HEK293 (cell line): ENCODE measurements around the gene DLX6.

Experiments
- AEBP2 ChIP-seq: fragments of 450-650 bp; formaldehyde crosslinking; IDR thresholded peaks from 2 replicates; pipeline ENCODE4 v1.5.1; 2016; ENCODE audit warnings: missing biosample characterization, missing genetic modification characterization, borderline replicate concordance
- CTCF ChIP-seq: fragments of 450-650 bp; formaldehyde crosslinking; IDR thresholded peaks from 2 replicates; pipeline ENCODE4 v1.5.1; 2016; ENCODE audit warnings: missing biosample characterization, missing genetic modification characterization
- ZNF140 ChIP-seq: fragments of 450-650 bp; formaldehyde crosslinking; IDR thresholded peaks from 2 replicates; pipeline ENCODE4 v1.5.1; 2016; ENCODE audit warnings: missing biosample characterization, missing genetic modification characterization
- ZNF19 ChIP-seq: fragments of 450-650 bp; formaldehyde crosslinking; IDR thresholded peaks from 2 replicates; pipeline ENCODE4; 2016; ENCODE audit warnings: missing biosample characterization, missing genetic modification characterization, low read depth
- ZNF362 ChIP-seq: fragments of 450-650 bp; formaldehyde crosslinking; IDR thresholded peaks from 2 replicates; pipeline ENCODE4 v1.5.1; 2016; ENCODE audit warnings: missing biosample characterization, missing genetic modification characterization
- ZSCAN5A ChIP-seq: fragments of 450-650 bp; formaldehyde crosslinking; IDR thresholded peaks from 2 replicates; pipeline ENCODE4 v1.5.1; 2016; ENCODE audit warnings: missing biosample characterization, missing genetic modification characterization

GRCh38 chr7:97011536-97012364 is 6.4 kb downstream of the DLX6 start:
- TF ChIP-seq ZNF140 (tag by site-specific recombination), result no peak
- no peak for TF ChIP-seq AEBP2 (tag by site-specific recombination)
- TF ChIP-seq ZNF19 (tag by site-specific recombination), result no peak
- TF ChIP-seq CTCF, result no peak
- TF ChIP-seq ZNF362, result no peak
- no peak for TF ChIP-seq ZSCAN5A (tag by site-specific recombination)
